IMR-90 (cell line): ENCODE data around the gene ARMH3.

ENCODE experiments used
- CEBPB ChIP-seq: IDR thresholded peaks from 2 replicates; pipeline ENCODE4 v1.6.1; 2012; ENCODE audit warnings: low read depth, low read length, improper control_type of control experiment
- POLR2A ChIP-seq: IDR thresholded peaks from 2 replicates; pipeline ENCODE4 v1.6.1; 2012; ENCODE audit warnings: mild to moderate bottlenecking, low read depth, low read length
- TF ChIP-seq, protein P1 (sequence below): conservative IDR thresholded peaks from 2 replicates; pipeline ENCODE4 v1.5.1; 2012; ENCODE audit warnings: mild to moderate bottlenecking, low read depth, low read length, improper control_type of control experiment
- TF ChIP-seq, protein P2 (sequence below): fragments of 150-350 bp; IDR thresholded peaks from 2 replicates; pipeline ENCODE4 v1.6.1; 2016; ENCODE audit warnings: low read depth, mild to moderate bottlenecking, low read length, moderate library complexity, borderline replicate concordance

DNA sequence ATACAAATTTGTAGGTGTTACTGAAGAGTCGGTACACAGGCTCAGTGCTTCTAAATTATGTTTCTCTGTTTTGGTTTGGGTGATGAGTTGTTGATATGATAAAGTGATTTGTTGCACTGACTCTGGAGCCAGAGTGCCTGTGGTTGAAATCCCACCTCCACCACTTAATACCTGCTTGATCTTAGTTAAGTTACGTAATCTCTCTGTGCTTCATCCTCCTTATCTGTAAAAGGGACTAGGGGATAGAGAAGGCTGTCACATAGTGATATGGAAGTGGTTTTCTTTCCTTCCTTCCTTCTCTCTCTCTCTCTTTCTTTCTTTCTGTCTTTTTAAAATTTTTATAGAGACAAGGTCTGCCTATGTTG is 8.5 kb upstream of the ARMH3 start:
- TF ChIP-seq, protein P1, sequence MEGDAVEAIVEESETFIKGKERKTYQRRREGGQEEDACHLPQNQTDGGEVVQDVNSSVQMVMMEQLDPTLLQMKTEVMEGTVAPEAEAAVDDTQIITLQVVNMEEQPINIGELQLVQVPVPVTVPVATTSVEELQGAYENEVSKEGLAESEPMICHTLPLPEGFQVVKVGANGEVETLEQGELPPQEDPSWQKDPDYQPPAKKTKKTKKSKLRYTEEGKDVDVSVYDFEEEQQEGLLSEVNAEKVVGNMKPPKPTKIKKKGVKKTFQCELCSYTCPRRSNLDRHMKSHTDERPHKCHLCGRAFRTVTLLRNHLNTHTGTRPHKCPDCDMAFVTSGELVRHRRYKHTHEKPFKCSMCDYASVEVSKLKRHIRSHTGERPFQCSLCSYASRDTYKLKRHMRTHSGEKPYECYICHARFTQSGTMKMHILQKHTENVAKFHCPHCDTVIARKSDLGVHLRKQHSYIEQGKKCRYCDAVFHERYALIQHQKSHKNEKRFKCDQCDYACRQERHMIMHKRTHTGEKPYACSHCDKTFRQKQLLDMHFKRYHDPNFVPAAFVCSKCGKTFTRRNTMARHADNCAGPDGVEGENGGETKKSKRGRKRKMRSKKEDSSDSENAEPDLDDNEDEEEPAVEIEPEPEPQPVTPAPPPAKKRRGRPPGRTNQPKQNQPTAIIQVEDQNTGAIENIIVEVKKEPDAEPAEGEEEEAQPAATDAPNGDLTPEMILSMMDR = no peak
- TF ChIP-seq POLR2A (no peak), CEBPB (peak; percentile 67)
- TF ChIP-seq, protein P2, sequence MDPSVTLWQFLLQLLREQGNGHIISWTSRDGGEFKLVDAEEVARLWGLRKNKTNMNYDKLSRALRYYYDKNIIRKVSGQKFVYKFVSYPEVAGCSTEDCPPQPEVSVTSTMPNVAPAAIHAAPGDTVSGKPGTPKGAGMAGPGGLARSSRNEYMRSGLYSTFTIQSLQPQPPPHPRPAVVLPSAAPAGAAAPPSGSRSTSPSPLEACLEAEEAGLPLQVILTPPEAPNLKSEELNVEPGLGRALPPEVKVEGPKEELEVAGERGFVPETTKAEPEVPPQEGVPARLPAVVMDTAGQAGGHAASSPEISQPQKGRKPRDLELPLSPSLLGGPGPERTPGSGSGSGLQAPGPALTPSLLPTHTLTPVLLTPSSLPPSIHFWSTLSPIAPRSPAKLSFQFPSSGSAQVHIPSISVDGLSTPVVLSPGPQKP = no peak
